GM19099 (cell line): ENCODE measurements around the gene C11orf21.

ENCODE experiments used
- POLR2A ChIP-seq: IDR thresholded peaks from 3 replicates; pipeline ENCODE4 v1.6.1; 2011; ENCODE audit warnings: low read depth; ENCODE audit not compliant: insufficient read length; ENCODE audit errors: extremely low read depth

The C11orf21 gene

GRCh38 chr11:2256951-2257700, 44.6 kb downstream of the C11orf21 start:
- TF ChIP-seq POLR2A, result no peak

GRCh38 chr11:2256293-2256913, 45.3 kb downstream of the C11orf21 start:
- no peak for TF ChIP-seq POLR2A

GRCh38 chr11:2252018-2252417, 49.7 kb downstream of the C11orf21 start:
- TF ChIP-seq POLR2A, result no peak

- no peak for TF ChIP-seq POLR2A
Measured at GRCh38 chr11:2251138-2251537, 50.6 kb downstream of the C11orf21 start.

GRCh38 chr11:2250485-2250884, 51.2 kb downstream of the C11orf21 start:
- TF ChIP-seq POLR2A, result no peak

GRCh38 chr11:2250041-2250440, 51.7 kb downstream of the C11orf21 start:
- no peak for TF ChIP-seq POLR2A

GRCh38 chr11:2249189-2249916, 52.4 kb downstream of the C11orf21 start:
- no peak for TF ChIP-seq POLR2A

GRCh38 chr11:2248762-2249161, 53.0 kb downstream of the C11orf21 start:
- TF ChIP-seq POLR2A, result no peak

GRCh38 chr11:2248242-2248641, 53.5 kb downstream of the C11orf21 start:
- no peak for TF ChIP-seq POLR2A

- no peak for TF ChIP-seq POLR2A
Measured at GRCh38 chr11:2247496-2247895, 54.2 kb downstream of the C11orf21 start.
